Astrocyte (in vitro differentiated cells and primary cell): ENCODE results near the gene ROR1. TPM values are rescaled to one million over a fixed set of nuclear protein-coding genes. Genes with fewer than 3 reads are reported as not detected.
A peak's percentile ranks its signal among the peaks of the same experiment; 100 is the strongest.

Experiments
- DNase-seq: peaks from one replicate; pipeline ENCODE4 v3.0.0-alpha.2; 2010; ENCODE audit warnings: low read depth
- FAIRE-seq: peaks from 2 replicates; lab custom pipeline; 2011; peaks lifted over from hg19 to GRCh38; lab: Jason Lieb, UNC
- H2AFZ ChIP-seq: 2 replicates; pipeline ENCODE4 v1.6.0; 2012; ENCODE audit warnings: low read depth, low read length, inconsistent platforms
- H3K27ac ChIP-seq: 2 replicates; pipeline ENCODE4 v1.5.1; 2011; ENCODE audit warnings: low read depth, low read length, inconsistent platforms
- H3K27me3 ChIP-seq: 2 replicates; pipeline ENCODE4 v1.6.0; 2011; ENCODE audit warnings: low read length, inconsistent platforms; ENCODE audit not compliant: insufficient read depth
- H3K36me3 ChIP-seq: 2 replicates; pipeline ENCODE4 v1.5.1; 2011; ENCODE audit warnings: low read length, inconsistent platforms; ENCODE audit not compliant: insufficient read depth
- H3K4me1 ChIP-seq: 2 replicates; pipeline ENCODE4 v1.5.1; 2011; ENCODE audit warnings: low read length, inconsistent platforms; ENCODE audit not compliant: insufficient read depth
- H3K4me2 ChIP-seq: 2 replicates; pipeline ENCODE4 v1.6.0; 2012; ENCODE audit warnings: low read length, inconsistent platforms
- H3K4me3 ChIP-seq: 2 replicates; pipeline ENCODE4 v1.5.1; 2011; ENCODE audit warnings: low read depth, mild to moderate bottlenecking, low read length, inconsistent platforms; ENCODE audit not compliant: insufficient read depth
- H3K79me2 ChIP-seq: 2 replicates; pipeline ENCODE4 v1.6.0; 2012; ENCODE audit warnings: mild to moderate bottlenecking, low read length, inconsistent platforms; ENCODE audit not compliant: insufficient read depth
- H3K9ac ChIP-seq: 2 replicates; pipeline ENCODE4 v1.6.0; 2012; ENCODE audit warnings: mild to moderate bottlenecking, low read length, inconsistent platforms
- H3K9me3 ChIP-seq: 2 replicates; pipeline ENCODE4 v1.5.1; 2012; ENCODE audit warnings: low read depth, mild to moderate bottlenecking, low read length, inconsistent platforms; ENCODE audit not compliant: insufficient read depth
- H4K20me1 ChIP-seq: 2 replicates; pipeline ENCODE4 v1.6.0; 2012; ENCODE audit warnings: low read length, inconsistent platforms; ENCODE audit not compliant: insufficient read depth
- H3K27ac Mint-ChIP-seq: one replicate; pipeline ENCODE4 v1.8.0; 2021; ENCODE audit warnings: mild to moderate bottlenecking, mixed read lengths; ENCODE audit not compliant: unreplicated experiment
- H3K27me3 Mint-ChIP-seq: one replicate; pipeline ENCODE4 v1.8.0; 2021; ENCODE audit warnings: low read depth, mixed read lengths; ENCODE audit not compliant: unreplicated experiment
- H3K36me3 Mint-ChIP-seq: one replicate; pipeline ENCODE4 v1.8.0; 2021; ENCODE audit warnings: low read depth, mixed read lengths; ENCODE audit not compliant: unreplicated experiment
- H3K4me1 Mint-ChIP-seq: one replicate; pipeline ENCODE4 v1.8.0; 2021; ENCODE audit warnings: low read depth, mixed read lengths; ENCODE audit not compliant: unreplicated experiment
- H3K4me3 Mint-ChIP-seq: one replicate; pipeline ENCODE4 v1.8.0; 2021; ENCODE audit warnings: mild to moderate bottlenecking, moderate library complexity, mixed read lengths; ENCODE audit not compliant: unreplicated experiment
- H3K9me3 Mint-ChIP-seq: one replicate; pipeline ENCODE4 v1.8.0; 2021; ENCODE audit warnings: mild to moderate bottlenecking, mixed read lengths; ENCODE audit not compliant: unreplicated experiment
- CTCF ChIP-seq: IDR thresholded peaks from 2 replicates; pipeline ENCODE4 v1.5.1; 2011; ENCODE audit warnings: low read depth, mild to moderate bottlenecking, inconsistent platforms, low read length, moderate library complexity; ENCODE audit not compliant: insufficient read depth
- EZH2 ChIP-seq: IDR thresholded peaks from 2 replicates; pipeline ENCODE4 v1.6.1; 2012; ENCODE audit warnings: mild to moderate bottlenecking, low read length, inconsistent platforms; ENCODE audit not compliant: insufficient read depth
- total RNA-seq: library from RNA; stranded (reverse); gene quantifications from 2 replicates; pipeline ENCODE4 v1.2.1, GENCODE V29; 2021

The ROR1 gene
- total RNA-seq, 1 donor from 2014 or later, result 38.3 TPM

DNA sequence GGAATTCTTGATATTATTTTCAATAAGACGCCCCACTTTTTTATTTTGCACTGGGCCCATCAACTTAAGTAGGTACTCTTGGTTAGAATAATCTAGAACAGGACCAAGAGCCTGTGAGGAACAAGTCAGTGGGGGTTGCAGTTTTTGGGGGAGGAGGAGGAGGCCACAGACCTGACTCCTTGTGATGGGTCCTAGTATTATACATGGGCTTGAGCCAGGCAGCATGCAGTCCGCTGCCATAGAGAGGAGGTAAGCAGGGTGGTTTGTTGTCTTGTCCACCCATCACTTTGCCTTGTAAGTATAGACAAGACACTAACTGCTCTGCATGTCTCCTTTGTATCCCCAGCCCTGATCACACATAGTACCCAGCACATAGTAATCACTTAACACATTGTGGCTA, 24.5 kb downstream of the ROR1 start:
- peaks cover 27% of the 10 kb centered on the region for H3K4me1 ChIP-seq
- peaks cover 51% of the 10 kb centered on the region for H3K4me1 Mint-ChIP-seq
- H3K27me3 Mint-ChIP-seq, result no peaks in the 10 kb centered on the region
- DNase-seq (no peak), FAIRE-seq (no peak)
- peaks cover 36% of the 10 kb centered on the region for H3K79me2 ChIP-seq
- no peak for TF ChIP-seq CTCF
- no peak for TF ChIP-seq EZH2
- H3K9ac ChIP-seq, result no peak overlapping the region
- H3K4me2 ChIP-seq, result no peak overlapping the region
- no peak overlapping the region for H3K4me3 Mint-ChIP-seq
- no peaks in the 10 kb centered on the region for H3K9me3 Mint-ChIP-seq
- H3K27ac Mint-ChIP-seq, result peak overlapping the region; percentile 51
- no peak overlapping the region for H3K27ac ChIP-seq
- H3K4me3 ChIP-seq, result no peak overlapping the region
- no peaks in the 10 kb centered on the region for H3K36me3 ChIP-seq
- no peak overlapping the region for H2AFZ ChIP-seq
- no peaks in the 10 kb centered on the region for H3K9me3 ChIP-seq
- H3K36me3 Mint-ChIP-seq, result no peaks in the 10 kb centered on the region
- peaks cover 64% of the 10 kb centered on the region for H4K20me1 ChIP-seq
- H3K27me3 ChIP-seq, result no peaks in the 10 kb centered on the region

- Histone ChIP-seq H3K4me2 (no peak overlapping the region), H3K4me1 (peaks cover 26% of the 10 kb centered on the region), H4K20me1 (peaks cover 61% of the 10 kb centered on the region), H3K79me2 (peaks cover 32% of the 10 kb centered on the region), H3K9ac (no peak overlapping the region), H3K9me3 (no peaks in the 10 kb centered on the region), H3K36me3 (no peaks in the 10 kb centered on the region), H3K27me3 (no peaks in the 10 kb centered on the region), H2AFZ (no peak overlapping the region), H3K27ac (no peak overlapping the region), H3K4me3 (no peak overlapping the region)
- no peak for TF ChIP-seq EZH2
- TF ChIP-seq CTCF, result no peak
- no peak overlapping the region for H3K27ac Mint-ChIP-seq
- peaks cover 49% of the 10 kb centered on the region for H3K4me1 Mint-ChIP-seq
- H3K4me3 Mint-ChIP-seq, result no peak overlapping the region
- no peaks in the 10 kb centered on the region for H3K36me3 Mint-ChIP-seq
- FAIRE-seq (no peak), DNase-seq (no peak)
- no peaks in the 10 kb centered on the region for H3K27me3 Mint-ChIP-seq
- no peaks in the 10 kb centered on the region for H3K9me3 Mint-ChIP-seq
These were observed 25.5 kb downstream of the ROR1 start for GRCh38 chr1:63799307-63799706.

GRCh38 chr1:63799820-63800219, 26.0 kb downstream of the ROR1 start:
- Histone ChIP-seq H3K79me2 (peaks cover 31% of the 10 kb centered on the region), H3K4me3 (no peak overlapping the region), H3K4me1 (peaks cover 21% of the 10 kb centered on the region), H3K36me3 (no peaks in the 10 kb centered on the region), H3K9ac (no peak overlapping the region), H3K9me3 (no peaks in the 10 kb centered on the region), H3K27ac (no peak overlapping the region), H3K4me2 (no peak overlapping the region), H3K27me3 (no peaks in the 10 kb centered on the region), H4K20me1 (peaks cover 59% of the 10 kb centered on the region), H2AFZ (no peak overlapping the region)
- no peaks in the 10 kb centered on the region for H3K9me3 Mint-ChIP-seq
- peak; percentile 25 for DNase-seq
- no peak overlapping the region for H3K4me3 Mint-ChIP-seq
- H3K36me3 Mint-ChIP-seq, result no peaks in the 10 kb centered on the region
- no peak for FAIRE-seq
- peaks cover 43% of the 10 kb centered on the region for H3K4me1 Mint-ChIP-seq
- TF ChIP-seq CTCF (no peak), EZH2 (no peak)
- H3K27ac Mint-ChIP-seq, result no peak overlapping the region
- no peaks in the 10 kb centered on the region for H3K27me3 Mint-ChIP-seq
